Occipital lobe (tissue), 2 donors: ENCODE data around the gene L3MBTL4. TPM values are rescaled to one million over a fixed set of nuclear protein-coding genes. Genes with fewer than 3 reads are reported as not detected.
"Not testable (repeated sequence)": the region's sequence is repeated elsewhere in the genome, so short reads cannot be mapped to it uniquely, and the experiment has no call there.

Experiments
- DNase-seq: peaks from one replicate; lab custom pipeline; 2025; lab: John Stamatoyannopoulos, UW
- total RNA-seq: library from RNA; depleted of rRNA; stranded (reverse); fragments of >200 nt; gene quantifications from one replicate; pipeline ENCODE4 v1.2.3, GENCODE V29; 2014

L3MBTL4 gene
- total RNA-seq, 1 donor from 2014 or later, result 20.4 TPM

GRCh38 chr18:6115710-6116109 lies 299.0 kb downstream of the L3MBTL4 start:
- DNase-seq, result no peak

GRCh38 chr18:6113650-6114049 lies 301.1 kb downstream of the L3MBTL4 start:
- DNase-seq, result no peak

GRCh38 chr18:6111726-6112125 lies 303.0 kb downstream of the L3MBTL4 start:
- DNase-seq, result no peak

GRCh38 chr18:6109743-6110142 lies 305.0 kb downstream of the L3MBTL4 start:
- DNase-seq, result no peak

GRCh38 chr18:6107794-6108193 lies 306.9 kb downstream of the L3MBTL4 start:
- no peak for DNase-seq

- DNase-seq, result no peak
Observed at GRCh38 chr18:6106091-6106685, 308.5 kb downstream of the L3MBTL4 start.

GRCh38 chr18:6103741-6104140 lies 311.0 kb downstream of the L3MBTL4 start:
- DNase-seq, result no peak

GRCh38 chr18:6096730-6097129 lies 318.0 kb downstream of the L3MBTL4 start:
- DNase-seq, result no peak

GRCh38 chr18:6088432-6088831 lies 326.3 kb downstream of the L3MBTL4 start:
- DNase-seq, result no peak

- no peak for DNase-seq
Observed at GRCh38 chr18:6086731-6087130, 328.0 kb downstream of the L3MBTL4 start.

GRCh38 chr18:6079406-6079805 lies 335.3 kb downstream of the L3MBTL4 start:
- DNase-seq, result no peak

GRCh38 chr18:6078877-6079276 lies 335.8 kb downstream of the L3MBTL4 start:
- no peak for DNase-seq

GRCh38 chr18:6072423-6072822 lies 342.3 kb downstream of the L3MBTL4 start:
- not testable (repeated sequence) for DNase-seq

GRCh38 chr18:6069539-6069938 lies 345.2 kb downstream of the L3MBTL4 start:
- no peak for DNase-seq

GRCh38 chr18:6069103-6069502 lies 345.6 kb downstream of the L3MBTL4 start:
- no peak for DNase-seq

- no peak for DNase-seq
Observed at GRCh38 chr18:6060149-6060548, 354.6 kb downstream of the L3MBTL4 start.

- no peak for DNase-seq
Observed at GRCh38 chr18:6059551-6059950, 355.2 kb downstream of the L3MBTL4 start.

- no peak for DNase-seq
Observed at GRCh38 chr18:6058941-6059340, 355.8 kb downstream of the L3MBTL4 start.

- DNase-seq, result no peak
Observed at GRCh38 chr18:6057604-6058003, 357.1 kb downstream of the L3MBTL4 start.

- no peak for DNase-seq
Observed at GRCh38 chr18:6056171-6056910, 358.4 kb downstream of the L3MBTL4 start.

- no peak for DNase-seq
Observed at GRCh38 chr18:6055711-6056110, 359.0 kb downstream of the L3MBTL4 start.

- DNase-seq, result no peak
Observed at GRCh38 chr18:6054256-6054842, 360.4 kb downstream of the L3MBTL4 start.

- no peak for DNase-seq
Observed at GRCh38 chr18:6052449-6052913, 362.2 kb downstream of the L3MBTL4 start.
